NCI-H2227 (cell line): ENCODE results near the gene TMEFF1.

Experiments used
- DNase-seq: peaks from one replicate; lab custom pipeline; 2025; ENCODE audit not compliant: unreplicated experiment; lab: John Stamatoyannopoulos, UW

The TMEFF1 gene

DNA sequence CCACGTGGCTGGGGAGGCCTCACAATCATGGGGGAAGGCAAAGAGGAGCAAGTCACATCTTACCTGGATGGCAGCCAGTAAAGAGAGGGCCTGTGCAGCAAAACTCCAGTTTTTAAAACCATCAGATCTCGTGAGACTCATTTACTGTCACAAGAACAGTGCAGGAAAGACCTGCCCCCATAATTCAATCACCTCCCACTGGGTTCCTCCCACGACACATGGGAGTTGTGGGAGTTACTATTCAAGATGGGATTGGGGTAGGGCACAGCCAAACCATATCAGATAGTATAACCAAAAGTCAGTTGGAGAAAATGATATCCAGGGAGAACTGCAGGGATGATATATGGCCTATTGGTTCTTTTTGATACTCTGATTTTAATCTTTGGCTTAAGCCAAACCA is 94.9 kb downstream of the TMEFF1 start:
- no peak for DNase-seq

DNA sequence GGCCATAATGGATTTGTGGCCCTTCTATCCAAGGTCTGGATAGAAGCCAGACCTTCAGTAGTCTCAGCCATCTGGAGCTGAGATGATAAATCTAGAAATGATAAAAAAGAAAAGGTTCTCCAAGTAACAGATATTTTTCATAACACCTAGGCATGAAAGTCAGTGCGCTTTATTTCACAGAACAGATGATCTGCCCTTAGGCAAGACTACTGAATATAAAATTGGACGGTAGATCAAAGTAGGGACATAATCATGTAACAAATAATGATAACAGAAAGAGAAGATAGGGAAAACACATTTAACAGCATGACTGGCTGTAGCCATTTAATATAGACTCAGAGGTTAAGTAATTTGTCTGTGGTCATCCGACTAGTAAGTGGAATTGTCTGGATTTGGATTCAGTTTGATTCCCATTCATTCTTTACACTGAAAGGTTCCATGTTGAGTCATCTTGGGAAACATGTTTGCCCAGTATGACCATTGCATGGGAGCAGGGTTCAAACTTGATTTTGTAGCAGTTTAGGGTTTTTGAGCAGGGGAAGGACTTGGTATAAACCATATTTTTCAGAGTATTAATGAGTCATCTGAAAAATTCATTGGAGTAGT is 100.8 kb downstream of the TMEFF1 start:
- no peak for DNase-seq

DNA sequence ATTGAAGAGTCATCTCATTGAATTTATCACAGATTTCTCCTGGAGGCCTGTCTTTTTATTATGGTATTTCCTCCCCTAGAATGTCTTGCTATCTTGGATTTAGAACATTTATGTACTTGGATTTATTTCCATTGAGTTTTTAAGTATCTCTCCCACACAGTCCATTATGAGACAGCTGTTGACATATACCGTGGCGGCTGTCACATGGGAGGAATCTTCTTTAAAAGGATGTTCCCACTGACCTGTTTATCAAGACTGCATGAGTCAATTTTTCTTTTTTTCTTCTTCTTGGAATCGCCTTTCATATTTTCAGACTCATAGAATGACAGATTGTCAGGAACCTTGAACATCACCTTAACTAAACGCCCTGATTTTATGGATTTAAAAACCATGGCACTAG is 102.1 kb downstream of the TMEFF1 start:
- no peak for DNase-seq

DNA sequence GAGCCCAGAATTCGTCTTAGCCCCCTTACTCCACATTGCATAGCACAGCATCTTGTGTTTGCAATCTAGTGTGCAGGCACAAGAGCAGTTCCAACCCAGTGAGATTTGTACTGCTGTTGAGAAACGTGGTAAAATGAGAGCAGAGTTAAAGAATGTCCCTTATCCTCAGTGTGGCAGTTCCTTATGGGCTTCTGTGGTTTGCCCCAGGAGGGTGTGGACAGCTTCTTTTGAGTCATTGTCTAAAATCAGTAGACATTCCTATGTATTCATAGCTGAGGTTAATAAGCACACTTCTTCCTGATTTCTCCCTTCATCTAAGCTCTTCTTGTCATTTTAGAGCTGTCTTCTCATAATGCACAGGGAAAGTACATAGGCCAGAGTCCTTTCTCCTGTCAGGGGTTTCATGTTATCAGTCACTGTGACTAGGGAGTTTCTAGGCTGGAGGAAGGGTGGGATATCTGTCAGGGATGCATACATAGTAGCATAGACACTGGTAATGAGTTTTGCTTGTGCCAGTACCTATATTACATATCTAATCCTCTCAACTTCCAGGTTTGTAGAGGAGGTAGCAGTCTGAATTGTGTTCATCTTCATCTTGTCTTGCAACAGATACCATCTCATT is 102.9 kb downstream of the TMEFF1 start:
- DNase-seq = no peak

DNA sequence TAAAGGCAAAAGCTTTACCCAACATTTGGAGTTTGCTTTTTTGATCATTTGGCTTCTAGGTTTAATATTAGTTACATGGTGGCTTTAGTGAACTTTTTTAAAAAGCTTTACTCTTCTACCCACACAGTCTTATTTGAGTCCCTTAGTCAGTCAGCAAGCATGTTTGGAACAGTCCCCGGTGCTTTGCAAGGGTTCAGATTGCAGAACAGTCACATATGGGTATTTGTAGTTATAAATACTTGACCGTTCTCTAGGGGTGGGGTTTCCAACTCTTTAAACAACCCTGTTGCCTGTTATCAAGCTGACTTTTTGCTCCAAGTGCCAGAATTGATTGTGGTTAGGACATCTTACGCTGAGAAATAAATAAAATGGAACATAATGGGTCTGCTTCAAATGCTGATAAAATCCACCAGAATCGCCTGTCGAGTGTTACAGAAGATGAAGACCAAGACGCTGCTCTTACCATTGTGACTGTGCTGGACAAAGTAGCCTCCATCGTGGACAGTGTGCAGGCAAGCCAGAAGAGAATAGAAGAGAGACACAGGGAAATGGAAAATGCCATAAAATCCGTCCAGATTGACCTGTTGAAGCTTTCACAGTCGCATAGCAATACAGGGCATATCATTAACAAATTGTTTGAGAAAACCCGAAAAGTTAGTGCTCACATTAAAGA is 105.0 kb downstream of the TMEFF1 start, which contains the start of gene CAVIN4:
CAVIN4 (plus strand) TSS at position 304 of the 673 bp plus-strand sequence; CDS start at position 369, 65 bp downstream.
- DNase-seq = no peak

DNA sequence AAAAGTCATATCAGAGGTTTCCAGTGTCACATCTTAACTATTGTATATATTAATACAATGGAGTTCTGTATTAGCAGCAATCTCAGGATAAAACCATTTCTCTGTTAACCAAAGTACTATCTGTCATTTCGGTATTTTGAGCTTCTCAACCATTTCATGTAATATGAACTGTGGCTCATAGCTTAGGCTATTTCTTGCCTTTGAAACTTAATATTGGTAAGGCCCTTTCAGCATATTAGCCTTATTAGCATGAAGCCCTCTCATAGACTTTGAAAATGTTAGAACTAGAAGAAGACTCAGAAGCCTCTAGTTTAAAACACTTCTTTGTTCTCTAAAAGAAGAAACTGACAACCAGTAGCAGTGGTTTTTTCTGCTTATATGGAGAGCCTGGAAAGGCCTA is 105.7 kb downstream of the TMEFF1 start:
- no peak for DNase-seq

DNA sequence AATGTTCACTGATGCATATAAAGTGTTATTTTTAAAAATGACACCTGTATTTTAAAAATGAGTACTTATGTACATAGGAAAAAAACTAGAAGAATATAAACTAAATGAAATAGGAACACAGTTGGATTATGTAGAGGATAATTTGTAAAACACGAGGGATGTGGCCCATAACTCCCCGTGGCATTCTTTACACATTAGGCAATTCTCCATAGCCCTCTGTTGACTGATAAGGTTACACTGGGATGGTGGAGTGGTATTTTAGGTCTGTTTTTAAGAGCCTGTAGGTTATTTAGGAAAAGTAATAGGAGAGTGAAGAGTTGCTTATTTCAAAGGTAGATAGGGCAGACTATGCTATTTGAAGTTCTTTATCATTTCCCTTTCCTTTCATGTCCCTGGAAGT is 106.7 kb downstream of the TMEFF1 start:
- DNase-seq = no peak

DNA sequence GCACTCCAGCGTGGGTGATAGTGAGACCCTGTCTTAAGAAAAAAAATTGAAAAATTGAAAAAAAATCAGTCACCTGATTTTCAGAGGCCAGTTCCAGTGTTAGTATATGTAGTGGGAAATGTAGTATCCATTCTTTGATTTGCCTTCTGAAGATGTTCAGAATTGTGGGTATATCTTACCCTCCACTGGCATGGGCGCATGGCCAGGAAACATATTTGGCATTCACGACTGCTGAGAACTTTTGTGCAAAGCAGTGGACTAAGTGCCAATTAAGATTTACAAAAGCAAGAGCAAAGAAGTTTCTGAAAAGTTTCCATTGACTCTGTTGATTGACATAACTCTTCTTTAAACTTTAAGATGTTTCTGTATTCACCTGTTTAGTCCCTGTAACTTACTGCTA is 107.3 kb downstream of the TMEFF1 start:
- no peak for DNase-seq

DNA sequence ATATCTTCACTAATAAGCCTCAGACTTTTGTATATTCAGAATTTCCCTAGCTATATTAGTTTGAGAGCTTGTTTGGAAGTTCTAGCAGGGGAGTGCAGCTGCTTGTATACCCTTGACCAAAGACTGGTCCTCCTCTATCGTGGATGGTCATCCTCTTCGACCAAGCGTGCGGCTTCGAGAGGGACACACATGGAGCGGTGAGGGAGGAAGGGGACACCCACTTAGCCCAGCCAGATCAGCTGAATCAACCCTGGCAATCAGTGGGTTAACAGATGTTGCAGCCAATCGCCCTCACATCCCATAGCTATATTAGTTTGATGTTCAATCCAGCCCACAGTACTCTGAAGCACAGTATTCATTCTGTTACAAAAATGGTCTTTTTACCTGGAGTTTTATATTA is 108.1 kb downstream of the TMEFF1 start:
- DNase-seq = no peak

DNA sequence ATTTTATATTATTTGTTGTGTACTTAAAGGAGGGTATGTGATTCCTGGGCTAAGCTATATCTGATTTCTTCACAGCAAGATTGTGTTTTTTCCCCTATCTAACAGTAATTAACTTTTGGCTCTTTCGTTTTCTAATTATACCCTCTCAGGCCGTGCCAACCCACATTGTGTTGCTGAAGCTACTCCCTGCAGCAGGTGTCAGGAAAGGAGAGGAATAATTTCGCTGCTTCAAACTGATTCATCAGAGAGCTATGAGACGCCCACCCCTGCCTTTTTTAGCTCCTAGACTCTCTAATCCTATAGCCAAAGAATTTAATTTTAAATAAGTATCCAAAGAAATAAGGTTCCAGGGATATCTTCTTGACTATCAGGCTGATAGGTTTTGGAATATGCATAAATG is 108.7 kb downstream of the TMEFF1 start:
- DNase-seq = no peak

DNA sequence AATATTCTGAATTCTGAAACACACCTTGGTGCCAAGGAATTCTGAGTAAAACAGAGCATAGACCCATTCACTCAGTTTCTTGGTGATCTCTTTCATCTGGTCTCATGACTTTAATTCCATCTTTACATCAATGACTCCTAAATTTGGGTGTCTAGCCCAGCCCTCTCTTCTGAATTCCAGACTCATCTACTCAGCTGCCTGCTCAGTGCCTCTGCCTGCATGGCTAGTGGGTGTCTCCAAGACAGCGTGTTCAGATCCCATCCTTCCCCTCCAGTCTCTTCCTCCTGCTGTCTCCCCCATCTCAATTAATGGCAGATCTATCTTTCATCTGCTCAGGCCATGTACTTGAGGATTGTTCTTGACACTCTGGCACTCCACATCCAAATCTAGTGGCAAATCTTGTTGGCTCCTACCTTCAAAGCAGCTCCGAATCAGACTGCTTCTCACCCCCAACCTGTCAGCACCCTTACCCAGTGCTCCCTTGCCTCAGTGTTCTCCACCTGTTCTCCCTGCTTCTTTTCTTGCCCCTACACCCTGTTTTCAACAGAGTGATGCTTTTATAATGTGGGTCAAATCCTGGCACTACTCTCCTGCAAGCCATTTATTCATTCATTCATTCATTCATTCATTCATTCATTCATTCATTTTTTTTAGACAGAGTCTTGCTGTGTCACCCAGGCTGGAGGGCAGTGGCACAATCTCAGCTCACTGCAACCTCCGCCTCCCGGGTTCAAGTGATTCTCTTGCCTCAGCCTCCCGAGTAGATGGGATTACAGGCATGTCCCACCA is 110.3 kb downstream of the TMEFF1 start:
- DNase-seq = no peak

DNA sequence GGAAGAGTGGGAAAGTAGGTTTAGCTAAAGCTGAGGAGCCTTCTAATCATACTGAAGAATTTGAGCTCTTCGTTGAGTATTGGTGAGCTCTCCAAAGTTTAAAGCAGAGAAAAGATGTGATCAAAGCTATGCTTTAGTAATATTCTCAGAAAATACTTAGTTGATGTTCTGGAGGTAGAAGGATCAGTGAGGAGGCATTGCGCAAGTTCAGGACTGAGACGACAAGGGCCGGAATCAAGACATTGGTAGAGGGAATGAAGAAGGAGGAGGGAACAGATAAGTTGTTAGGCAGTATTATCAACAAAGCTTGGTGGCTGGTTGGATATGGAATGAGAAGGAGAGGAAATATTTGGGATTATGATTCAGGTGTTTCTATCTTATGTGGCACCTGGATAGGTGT is 112.0 kb downstream of the TMEFF1 start:
- no peak for DNase-seq

DNA sequence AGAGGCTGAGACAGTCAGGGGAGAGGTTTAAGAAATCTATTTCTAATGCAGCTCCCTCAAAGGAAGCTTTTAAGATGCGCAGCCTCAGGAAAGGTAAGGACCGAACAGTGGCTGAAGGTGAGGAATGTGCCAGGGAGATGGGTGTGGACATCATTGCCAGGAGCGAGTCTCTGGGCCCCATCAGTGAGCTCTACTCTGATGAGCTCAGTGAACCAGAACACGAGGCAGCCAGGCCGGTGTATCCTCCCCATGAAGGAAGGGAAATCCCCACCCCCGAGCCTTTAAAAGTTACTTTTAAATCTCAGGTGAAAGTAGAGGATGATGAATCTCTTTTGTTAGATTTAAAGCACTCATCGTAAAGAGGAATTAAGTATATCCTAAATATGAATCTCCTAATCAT is 113.1 kb downstream of the TMEFF1 start:
- no peak for DNase-seq

DNA sequence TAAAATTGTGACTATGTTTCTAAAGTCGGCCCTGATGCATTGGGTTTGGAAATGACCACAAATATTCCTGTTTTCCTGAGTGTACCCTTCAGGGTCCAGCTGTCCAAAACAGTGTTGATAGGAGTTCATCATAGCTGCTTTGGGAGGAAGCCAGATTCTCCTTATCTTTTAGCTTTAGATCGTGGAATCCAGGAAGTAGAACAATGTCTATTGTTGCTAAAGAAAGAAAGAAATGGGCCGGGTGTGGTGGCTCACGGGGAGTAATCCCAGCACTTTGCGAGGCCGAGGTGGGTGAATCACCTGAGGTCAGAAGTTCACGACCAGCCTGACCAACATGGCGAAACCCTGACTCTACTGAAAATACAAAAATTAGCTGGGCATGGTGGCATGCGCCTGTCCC is 114.4 kb downstream of the TMEFF1 start:
- DNase-seq = no peak

DNA sequence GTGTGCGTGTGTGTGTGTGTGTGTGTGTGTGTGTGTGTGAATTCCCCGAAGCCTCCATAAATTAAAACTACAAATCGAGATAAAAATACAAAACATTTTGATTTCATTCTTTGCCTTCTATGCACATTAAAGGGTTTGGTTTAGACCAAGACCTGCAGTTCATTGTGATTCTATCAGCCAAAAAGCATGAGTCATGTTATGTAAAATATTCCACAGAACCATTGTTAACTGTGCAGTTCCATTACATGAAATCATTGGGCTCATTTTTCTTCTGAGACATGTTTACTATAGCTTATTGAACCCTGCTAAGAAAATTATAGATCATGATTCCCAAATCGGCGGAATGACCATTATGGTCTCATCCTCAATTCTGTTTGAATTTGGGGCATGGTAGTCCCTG is 116.6 kb downstream of the TMEFF1 start:
- no peak for DNase-seq

DNA sequence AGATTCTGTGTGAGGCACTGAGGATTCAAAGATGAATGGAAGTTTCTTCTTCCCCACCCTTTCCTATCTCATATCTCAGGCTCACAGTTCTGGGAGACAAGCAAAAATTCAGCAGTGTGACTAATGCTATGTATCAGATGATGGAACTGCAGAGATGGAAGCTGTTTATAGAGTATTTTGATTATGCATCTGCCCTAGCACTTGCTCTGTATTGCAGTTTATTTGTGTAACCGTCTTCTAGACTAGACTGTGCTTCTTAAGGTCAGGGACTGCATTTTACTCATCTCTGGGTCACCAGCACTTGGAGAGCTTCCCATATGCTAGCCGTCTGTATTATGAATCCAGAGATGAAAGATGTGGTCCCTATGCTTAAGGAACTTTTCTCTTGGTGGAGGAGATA is 117.5 kb downstream of the TMEFF1 start:
- no peak for DNase-seq

DNA sequence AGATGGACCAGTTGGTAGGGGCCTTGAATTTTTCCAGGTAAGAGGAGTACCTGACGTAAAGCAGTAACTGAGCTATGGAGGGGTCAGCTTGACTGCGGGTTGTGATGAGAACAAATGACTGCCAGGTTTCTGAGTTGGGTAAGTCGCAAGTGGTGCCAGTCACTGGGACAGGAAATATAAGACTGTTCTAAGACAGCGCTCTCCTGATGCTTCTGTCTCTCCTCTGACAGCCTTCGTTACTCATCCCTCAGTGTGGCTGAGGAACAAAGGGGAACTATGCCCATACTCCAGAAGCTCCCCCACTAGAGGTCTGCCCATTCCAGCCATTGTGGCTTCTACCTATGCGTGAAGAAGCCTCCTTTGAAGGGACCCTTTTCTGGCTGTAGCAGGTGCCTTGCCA is 118.2 kb downstream of the TMEFF1 start:
- no peak for DNase-seq

DNA sequence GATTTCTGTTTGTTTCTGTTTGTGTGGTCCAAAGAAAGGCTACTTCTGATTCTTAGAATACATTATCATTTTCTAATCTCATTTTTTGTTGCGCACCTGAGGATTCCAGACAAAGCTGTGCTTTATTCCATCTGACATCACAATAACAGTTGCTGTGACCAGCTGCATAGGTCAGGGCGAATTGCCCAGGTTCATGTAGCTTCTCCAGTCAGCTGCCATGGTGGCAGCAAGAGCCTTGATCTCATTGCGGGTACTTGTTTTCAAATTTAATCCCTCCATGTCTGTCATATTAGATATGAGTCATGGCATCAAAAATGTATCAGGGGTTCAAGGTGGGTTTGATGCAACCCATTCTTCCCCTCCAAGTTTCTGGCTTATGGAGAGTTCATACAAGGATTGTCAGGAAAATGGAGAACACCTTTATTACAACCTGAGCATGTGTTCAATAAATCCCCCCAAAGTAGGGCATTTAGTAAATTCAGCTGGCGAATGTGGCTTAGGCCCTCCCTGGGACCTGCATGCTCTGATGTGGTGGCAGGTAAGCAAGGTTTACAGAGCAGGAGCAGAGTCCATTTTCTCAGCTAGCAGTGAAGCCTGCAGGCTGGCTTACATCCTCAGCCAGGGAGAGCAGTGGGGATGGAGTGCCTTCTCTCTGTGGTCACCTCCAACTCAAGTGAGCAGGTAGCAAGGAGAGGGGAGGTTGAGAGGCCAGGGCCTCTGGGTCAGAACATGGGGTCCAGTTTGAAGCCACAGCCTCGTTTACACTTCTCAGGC is 118.9 kb downstream of the TMEFF1 start:
- no peak for DNase-seq

DNA sequence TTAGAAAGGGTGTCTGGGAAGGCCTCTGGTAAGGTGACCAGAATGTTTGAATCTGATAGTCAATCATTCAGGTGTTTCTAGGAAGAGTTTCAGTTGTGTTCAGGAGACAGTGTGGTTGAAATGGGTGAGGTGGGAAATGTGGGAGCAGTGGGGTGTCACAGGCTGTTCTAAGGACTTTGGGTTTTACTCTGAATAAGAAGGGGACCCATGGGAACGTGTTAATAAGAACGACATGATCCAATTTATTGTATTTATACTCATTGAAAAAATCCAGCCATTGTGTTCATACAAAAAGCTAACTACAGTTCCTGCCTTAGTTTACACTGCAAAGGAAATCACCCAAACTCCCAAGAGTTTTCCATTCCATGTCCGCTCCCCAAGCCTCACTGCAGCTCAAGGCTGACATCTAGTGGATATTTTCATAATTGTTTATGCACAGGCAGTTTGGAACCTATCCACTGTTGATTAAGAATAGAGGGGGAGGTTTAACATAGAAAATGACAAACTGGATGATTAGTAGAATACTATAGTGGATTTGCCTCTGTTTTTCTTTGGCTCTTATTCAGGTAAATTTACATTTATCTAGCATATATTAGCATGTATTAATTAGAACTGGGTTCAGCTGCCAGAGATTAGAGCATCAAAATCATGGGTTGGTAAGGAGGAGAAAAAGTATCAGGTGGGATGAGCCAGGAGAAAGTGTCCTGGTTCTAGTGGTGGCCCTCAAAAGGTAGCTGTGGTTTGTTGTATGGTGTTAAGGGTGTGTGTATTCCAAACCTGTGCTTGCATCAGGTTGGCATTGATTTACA is 122.6 kb downstream of the TMEFF1 start:
- DNase-seq = peak; percentile 76

DNA sequence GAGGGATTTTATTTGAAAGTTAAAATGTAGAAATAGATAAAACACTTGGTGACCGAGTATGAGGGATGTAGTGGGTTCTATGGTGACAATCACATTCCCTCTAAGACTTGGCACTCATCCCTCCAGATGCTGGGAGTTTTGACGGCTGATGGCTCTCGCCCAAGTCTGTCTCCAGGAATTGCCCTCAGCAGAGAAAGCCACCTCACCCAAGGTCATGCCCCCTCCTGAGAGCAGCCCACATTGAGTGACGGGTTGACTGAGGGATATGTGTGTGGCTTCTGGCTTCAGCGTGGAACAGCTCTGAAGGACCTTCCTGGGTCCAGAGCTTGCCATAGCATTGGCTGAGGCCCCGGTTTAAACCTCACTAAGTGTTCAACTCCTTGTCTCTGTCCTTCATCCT is 124.3 kb downstream of the TMEFF1 start:
- DNase-seq = no peak
